Stimulated activated CD8-positive, alpha-beta memory T cell treated with anti-CD3 and anti-CD28 coated beads, Interleukin-7, amount 100 ng/mL, for 48 hours (primary cell): ENCODE measurements around the gene CCS.
"Not testable (repeated sequence)": the region's sequence is repeated elsewhere in the genome, so short reads cannot be mapped to it uniquely, and the experiment has no call there.

Experiments
- DNase-seq, 2 donors: peaks; one replicate each; pipeline ENCODE4 v3.0.0-alpha.2; 2020; ENCODE audit warnings: low read depth in 1 of 2; ENCODE audit errors: extremely low read depth in 1 of 2

Gene CCS

DNA sequence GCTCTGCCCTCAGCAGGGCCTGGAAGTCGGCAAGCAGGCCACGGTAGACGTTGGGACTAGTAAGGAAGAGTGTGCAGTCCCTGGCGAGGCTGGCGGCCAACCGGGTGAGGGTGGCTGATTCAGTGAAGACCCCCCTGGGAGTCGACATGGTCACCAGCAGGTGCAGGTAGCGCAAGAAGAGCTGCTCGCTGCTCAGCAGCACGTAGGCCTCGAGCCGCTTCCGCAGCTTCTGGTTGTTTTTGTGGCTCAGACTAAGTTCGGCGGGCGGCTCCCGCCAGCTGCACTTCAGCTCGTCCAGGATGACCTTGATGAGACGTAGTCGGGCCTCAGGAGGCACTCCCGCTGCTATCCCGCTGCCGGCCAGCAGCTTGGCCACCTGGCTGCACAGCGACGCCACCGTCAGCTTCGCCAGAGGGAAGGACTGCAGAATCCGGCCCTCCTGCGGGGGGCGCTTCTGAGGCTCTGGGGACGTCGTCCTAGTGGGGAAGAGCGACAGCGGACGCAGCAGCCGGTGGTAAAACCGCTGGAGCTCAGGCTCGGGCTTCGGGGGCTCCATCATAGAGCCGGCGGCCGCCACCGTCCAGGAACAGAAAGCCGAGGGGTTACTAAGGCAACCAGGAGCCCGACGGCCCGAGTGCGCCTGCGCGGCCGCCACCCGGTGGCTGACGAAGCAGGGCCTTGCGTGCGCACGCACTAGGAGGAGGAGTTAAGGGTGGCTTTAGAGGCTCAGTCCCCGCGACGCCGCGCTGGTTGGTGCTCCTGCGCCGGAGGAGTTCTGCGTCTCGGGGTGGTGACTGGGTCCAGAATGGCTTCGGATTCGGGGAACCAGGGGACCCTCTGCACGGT lies at the start of gene CCS, which contains the start of gene CCDC87:
TSS of gene CCS (plus strand) at position 729 of the 846 bp plus-strand sequence. CDS start at position 806, 77 bp downstream.
TSS of gene CCDC87 (minus strand) at position 607 of the 846 bp plus-strand sequence. CDS start at position 559, 48 bp downstream.
- DNase-seq = peak; percentile 98

GRCh38 chr11:66543263-66544107 lies 49.5 kb upstream of the CCS start:
- DNase-seq = peak; percentile 43 to 57

DNA sequence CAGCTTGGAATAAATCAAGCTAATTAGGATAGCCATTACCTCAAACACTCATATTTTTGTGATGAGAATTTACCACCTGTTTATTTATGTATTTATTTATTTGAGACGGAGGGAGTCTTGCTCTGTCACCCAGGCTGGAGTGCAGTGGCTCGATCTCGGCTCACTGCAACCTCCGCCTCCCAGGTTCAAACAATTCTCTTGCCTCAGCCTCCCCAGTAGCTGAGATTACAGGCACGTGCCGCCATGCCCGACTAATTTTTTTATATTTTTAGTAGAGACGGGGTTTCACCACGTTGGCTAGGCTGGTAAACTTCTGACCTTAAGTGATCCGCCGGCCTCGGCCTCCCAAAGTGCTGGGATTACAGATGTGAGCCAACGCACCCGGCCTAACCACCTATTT lies 48.0 kb upstream of the CCS start:
- DNase-seq = not testable (repeated sequence)

DNA sequence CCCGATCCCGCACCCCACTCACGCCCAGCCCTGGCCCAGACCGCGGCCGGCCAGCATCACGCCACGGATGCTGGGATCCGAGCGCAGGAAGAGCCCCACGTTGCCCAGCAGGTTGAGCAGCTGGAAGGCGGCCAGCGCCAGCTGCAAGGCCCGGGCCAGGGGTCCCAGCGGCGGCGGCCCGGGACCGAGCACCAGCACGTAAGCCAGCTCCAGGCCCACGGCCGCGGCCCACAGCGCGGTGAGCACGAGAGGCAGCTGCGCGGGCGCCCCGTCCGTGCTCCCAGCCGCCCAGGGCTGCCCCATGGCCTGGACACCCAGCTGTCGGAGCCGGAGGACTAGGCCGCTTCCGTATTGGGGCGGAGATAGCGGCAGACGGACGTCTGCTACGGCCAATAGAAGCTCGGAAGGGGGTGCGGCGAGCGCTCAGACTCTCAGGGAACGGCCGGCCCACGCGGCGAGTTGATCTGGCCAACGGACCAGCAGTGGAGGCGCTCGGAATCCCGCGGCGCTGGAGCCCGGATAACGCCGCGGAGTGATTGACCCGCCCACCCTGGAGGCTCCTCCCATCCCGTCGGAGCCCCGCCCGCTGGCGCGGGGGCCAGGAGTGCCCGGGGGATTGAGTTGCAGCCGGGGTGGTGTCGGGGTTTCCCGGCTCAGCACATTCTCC lies 47.2 kb upstream of the CCS start, which contains the start of gene ZDHHC24:
TSS of gene ZDHHC24 (minus strand) at position 348 of the 667 bp plus-strand sequence. CDS start at position 303, 45 bp downstream.
- peak; percentile 87 to 94 for DNase-seq

- DNase-seq = no peak
Observed at GRCh38 chr11:66546368-66546965, 46.5 kb upstream of the CCS start, which contains the start of gene ACTN3. Gene ACTN3, plus strand, starts transcription at chr11:66546903. Its CDS starts 35 bp downstream, at chr11:66546938.

DNA sequence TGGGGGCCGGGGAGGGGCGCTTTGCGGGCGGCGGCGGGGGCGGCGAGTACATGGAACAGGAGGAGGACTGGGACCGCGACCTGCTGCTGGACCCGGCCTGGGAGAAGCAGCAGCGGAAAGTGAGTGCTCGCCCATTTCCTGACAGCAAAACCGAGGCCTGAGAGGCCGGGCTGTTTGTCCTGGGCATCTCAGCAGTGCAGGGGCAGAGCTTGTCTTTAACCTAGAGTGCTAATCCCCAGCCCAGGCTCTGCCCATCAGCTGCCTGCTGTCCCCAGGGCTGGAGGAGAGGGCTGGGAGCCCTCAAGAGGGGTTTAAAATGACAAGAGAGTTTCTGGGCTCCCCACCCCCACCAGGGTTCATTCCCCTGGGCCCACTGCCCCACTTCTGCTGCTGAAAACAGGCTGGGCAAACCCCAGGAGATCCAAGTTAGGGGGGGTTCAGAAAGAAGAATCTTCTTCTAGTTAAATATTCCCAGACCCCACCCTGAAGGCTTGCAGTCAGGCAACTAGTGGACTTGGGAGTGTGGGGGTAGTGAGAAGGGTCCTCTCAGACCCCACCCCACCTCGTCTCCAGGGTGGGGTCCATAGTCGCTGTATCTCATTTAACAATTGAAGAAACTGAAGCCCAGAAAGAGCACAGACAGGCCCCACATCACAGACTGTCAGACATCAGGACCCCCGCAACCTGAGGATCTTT lies 45.9 kb upstream of the CCS start:
- no peak for DNase-seq

- DNase-seq = no peak
Observed at GRCh38 chr11:66547662-66548009, 45.3 kb upstream of the CCS start.

- DNase-seq = no peak
Observed at GRCh38 chr11:66548041-66548440, 44.9 kb upstream of the CCS start.

DNA sequence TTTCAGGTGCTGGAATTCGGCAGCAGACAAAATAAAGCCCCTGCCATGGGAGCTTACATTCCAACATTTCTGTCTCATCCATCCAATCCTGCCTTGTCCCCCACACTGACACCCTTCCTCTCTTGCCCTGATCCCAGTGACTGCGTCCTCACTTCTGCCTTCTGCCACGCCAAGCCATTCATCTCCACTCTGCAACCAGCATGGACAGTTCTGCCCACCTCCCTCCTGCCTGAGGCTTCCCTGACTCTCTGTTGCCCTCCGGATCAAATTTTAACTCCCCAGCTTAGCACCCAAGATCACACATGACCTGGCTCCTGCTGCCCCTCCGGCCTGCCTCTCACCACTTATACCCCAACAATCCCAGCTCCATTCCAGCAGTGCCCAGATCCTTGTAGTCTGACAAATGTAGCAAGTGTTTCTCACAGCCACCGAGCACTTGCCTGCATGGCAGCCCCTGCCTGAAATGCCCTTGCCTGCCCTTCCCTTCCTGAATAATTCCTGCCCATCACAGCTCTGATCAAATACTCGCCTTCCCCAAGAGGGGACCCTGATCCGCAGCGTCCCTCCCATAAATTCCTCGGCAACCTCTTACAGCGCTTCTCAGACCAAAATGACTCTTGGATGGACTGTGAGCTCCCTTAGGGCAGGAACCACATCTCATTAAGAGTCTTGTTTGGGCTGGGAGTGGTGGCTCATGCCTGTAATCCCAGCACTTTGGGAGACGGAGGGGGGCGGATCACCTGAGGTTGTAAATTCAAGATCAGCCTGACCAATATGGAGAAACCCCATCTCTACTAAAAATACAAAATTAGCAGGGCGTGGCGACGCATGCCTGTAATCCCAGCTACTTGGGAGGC lies 44.0 kb upstream of the CCS start:
- no peak for DNase-seq

DNA sequence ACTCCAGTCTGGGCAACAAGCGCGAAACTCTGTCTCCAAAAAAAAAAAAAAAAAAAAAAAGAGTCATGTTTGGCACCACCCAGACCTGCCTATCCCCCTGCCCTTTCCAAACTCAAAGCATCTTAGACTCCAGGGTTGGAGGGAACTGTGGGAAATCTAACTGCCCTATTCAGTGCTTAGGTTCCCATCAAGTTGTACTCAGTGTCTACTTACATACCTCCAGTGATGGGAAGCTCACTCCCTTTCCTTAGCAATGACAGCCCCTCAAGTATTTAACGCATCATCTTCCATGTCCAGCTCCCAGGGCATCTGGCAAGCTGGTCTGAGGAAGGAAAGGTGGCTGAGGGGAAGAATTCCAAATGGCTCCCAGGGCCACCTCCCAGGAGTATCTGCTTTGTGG lies 43.3 kb upstream of the CCS start:
- DNase-seq = no peak

- no peak for DNase-seq
Observed at GRCh38 chr11:66550887-66551286, 42.1 kb upstream of the CCS start.

GRCh38 chr11:66554602-66555001 lies 38.4 kb upstream of the CCS start:
- no peak for DNase-seq

DNA sequence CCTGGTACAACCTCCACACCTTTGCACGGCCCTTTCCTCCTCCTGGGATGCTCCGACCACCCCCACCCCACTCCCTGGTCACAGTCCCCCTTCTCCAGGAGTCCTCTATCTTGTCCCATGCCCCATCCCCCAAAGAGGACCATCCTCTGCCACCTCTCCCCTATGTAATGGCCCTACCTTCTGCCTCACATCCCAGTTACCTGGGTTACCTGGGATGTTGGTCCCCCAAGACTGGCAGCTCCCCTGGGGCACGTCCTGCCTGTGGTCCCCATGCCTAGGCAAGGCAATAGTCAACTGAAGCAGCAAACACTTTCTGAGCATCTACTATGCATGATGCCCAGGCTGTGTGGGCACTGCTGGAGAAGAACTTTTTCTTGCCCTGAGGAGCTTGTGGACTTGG lies 37.6 kb upstream of the CCS start:
- no peak for DNase-seq

DNA sequence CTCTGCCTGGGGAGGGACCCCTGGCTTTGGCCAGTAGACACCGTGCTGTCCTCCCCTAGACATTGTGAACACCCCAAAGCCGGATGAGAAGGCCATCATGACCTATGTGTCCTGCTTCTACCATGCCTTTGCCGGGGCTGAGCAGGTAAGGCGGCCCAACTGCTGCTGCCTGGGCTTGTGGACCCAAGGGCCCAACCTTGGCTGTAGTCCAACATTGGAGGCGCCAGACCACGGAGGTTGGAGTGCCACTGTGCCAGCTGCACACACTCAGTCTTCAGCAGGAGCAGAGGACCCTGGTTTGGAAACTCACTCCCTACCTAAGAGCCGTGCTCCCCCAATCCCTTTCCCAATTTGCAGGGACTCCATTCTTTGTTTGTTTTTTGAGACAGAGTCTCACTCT lies 36.9 kb upstream of the CCS start:
- no peak for DNase-seq

- no peak for DNase-seq
Observed at GRCh38 chr11:66557733-66558326, 35.2 kb upstream of the CCS start.

DNA sequence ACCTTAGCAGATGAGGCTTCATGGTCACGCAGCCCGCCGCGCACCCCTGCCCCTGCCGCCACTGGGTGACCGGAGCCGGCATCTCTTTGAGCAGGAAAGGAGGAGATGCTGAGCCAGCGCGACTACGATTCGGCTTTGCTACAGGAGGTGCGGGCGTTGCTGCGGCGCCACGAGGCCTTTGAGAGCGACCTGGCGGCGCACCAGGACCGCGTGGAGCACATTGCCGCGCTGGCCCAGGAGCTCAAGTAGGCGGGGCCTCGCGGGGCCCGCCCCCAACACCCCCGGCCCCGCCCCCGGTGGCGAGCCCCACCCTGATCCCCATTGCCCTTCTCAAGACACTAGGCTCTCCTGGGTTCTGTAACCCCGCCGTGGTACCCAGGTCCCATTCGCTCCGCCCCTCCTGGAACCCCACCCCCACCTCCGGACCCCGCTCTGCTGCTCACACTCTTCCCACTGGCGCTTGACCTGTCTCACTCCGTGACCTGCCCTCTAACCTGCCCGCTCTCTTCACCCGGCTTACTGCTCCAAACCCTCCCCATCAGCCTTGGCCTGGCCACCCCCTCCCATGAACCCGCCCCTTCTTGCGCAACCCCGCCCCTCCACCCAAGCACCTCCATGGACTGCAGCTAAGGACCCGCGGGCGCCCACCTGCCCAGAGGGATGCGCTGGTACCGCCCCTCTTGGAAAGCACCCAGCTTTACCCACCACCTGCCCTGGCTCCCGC lies 33.7 kb upstream of the CCS start:
- DNase-seq = no peak

DNA sequence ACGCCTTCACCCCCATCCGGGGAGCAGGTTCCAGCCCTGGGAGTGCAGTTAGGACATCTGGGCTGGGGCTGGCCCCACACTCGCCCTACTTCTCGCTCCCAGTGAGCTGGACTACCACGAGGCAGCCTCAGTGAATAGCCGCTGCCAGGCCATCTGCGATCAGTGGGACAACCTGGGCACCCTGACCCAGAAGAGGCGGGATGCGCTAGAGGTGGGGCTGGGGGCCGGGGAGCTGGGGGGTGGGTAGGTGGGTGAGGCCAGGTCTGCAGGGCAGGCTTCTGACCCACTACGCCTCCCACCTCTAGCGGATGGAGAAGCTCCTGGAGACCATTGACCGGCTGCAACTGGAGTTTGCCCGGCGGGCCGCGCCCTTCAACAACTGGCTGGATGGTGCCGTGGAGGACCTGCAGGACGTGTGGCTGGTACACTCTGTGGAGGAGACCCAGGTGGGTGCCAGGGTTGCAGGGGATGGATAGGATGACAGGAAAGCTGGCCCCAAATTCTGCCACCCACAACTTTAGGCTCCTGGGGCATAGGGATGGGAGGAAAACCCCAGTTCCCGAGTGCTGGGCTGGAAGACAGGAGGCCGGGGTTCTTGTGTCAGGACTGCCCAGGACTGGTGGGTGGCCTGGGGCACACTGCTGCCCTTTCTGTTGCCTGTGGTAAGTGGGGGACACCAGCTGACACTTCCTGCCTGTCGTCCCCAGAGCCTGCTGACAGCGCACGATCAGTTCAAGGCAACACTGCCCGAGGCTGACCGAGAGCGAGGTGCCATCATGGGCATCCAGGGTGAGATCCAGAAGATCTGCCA lies 32.9 kb upstream of the CCS start:
- no peak for DNase-seq
